Activated T-cell treated with anti-CD3 and anti-CD28 coated beads, Interleukin-2, amount 50 U/mL, for 24 hours (primary cell): ENCODE results near the gene KCTD13.

Source experiments
- DNase-seq: peaks from one replicate; pipeline ENCODE4 v3.0.0-alpha.2; 2020
- H3K27ac Mint-ChIP-seq: 2 replicates; pipeline ENCODE4 v1.8.0; 2020; ENCODE audit warnings: mild to moderate bottlenecking, mixed read lengths
- H3K27me3 Mint-ChIP-seq: 2 replicates; pipeline ENCODE4 v1.8.0; 2020; ENCODE audit warnings: mixed read lengths
- H3K36me3 Mint-ChIP-seq: 2 replicates; pipeline ENCODE4 v1.8.0; 2020; ENCODE audit warnings: low read depth, mixed read lengths
- H3K4me1 Mint-ChIP-seq: 2 replicates; pipeline ENCODE4 v1.8.0; 2020; ENCODE audit warnings: low read depth, mixed read lengths
- H3K4me3 Mint-ChIP-seq: 2 replicates; pipeline ENCODE4 v1.8.0; 2020; ENCODE audit warnings: mild to moderate bottlenecking, moderate library complexity, mixed read lengths
- H3K9me3 Mint-ChIP-seq: 2 replicates; pipeline ENCODE4 v1.8.0; 2020; ENCODE audit warnings: mixed read lengths

The KCTD13 gene, protein sequence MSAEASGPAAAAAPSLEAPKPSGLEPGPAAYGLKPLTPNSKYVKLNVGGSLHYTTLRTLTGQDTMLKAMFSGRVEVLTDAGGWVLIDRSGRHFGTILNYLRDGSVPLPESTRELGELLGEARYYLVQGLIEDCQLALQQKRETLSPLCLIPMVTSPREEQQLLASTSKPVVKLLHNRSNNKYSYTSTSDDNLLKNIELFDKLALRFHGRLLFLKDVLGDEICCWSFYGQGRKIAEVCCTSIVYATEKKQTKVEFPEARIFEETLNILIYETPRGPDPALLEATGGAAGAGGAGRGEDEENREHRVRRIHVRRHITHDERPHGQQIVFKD

DNA sequence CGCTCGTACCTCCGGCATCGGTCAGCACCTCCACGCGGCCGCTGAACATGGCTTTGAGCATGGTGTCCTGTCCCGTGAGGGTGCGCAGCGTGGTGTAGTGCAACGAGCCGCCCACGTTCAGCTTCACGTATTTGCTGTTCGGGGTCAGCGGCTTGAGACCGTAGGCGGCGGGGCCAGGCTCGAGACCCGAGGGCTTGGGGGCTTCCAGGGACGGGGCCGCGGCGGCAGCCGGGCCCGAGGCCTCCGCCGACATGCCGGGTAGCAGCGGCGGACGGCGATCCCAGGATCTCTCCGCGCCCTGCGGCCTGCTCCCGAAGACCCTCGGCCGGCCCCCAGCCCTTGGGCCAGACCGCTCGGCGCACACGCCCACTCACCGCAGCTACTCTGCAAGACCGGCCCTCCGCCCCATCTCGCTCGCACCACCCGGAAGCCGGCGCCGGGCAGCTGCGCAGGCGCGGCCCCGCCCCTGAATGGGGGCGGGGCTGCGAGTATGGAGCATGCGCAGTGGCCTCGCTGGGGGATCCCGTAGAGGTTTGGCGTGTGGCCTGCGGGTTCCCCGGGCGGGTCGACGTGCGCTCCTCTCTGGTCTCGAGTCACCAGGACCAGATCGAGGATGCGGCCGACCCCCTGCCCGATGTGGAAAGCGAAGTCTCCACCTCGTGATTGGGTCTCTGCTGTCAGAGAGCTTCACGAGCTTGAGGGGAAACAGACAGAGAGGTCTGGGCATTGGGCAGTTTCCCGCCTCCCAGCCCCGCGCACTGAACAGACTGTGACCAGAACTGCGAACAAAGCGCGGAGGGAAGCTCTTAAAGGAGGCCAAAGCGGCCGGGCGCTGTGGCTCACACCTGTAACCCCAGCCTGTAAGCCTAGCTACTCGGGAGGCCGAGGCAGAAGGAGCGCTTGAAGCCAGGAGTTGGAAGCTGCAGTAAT lies at the start of gene KCTD13:
Gene KCTD13 (minus strand): TSS at position 446 of the 930 bp plus-strand sequence. CDS start 193 bp downstream, at position 253.
- peak within 1 kb of the TSS; percentile 89 for H3K4me3 Mint-ChIP-seq
- peak within 1 kb of the TSS; percentile 97 for H3K27ac Mint-ChIP-seq
- peak; percentile 99 for DNase-seq
- no peaks in the 10 kb centered on the region for H3K27me3 Mint-ChIP-seq
- peaks cover 43% of the 10 kb centered on the region for H3K36me3 Mint-ChIP-seq
- H3K9me3 Mint-ChIP-seq: no peaks in the 10 kb centered on the region
- H3K4me1 Mint-ChIP-seq: peaks cover 37% of the 10 kb centered on the region

DNA sequence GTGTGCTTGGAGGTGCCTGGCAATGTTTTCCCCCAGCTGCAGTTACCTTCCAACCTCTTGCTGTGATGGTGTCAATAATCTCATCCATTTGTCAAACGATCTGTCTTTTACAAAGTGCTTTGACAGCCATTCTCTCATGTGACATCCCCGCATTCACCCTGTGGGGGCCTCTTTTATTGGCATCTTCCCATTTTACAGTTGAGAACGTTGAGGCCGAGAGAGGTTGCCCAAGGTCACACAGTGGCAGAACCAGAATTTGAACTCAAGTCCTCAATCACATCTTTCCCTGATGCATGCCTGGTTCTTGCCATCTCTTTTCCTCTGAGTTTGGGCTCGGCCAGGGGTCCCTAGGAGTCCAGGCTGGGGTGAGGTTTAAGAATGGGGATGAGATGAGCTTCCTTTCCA lies 49.1 kb upstream of the KCTD13 start:
- H3K36me3 Mint-ChIP-seq: peaks cover 67% of the 10 kb centered on the region
- H3K27me3 Mint-ChIP-seq: no peaks in the 10 kb centered on the region
- H3K4me3 Mint-ChIP-seq: peak overlapping the region; percentile 93
- H3K9me3 Mint-ChIP-seq: peaks cover 8% of the 10 kb centered on the region
- H3K27ac Mint-ChIP-seq: peak overlapping the region; percentile 95
- peaks cover 35% of the 10 kb centered on the region for H3K4me1 Mint-ChIP-seq
- DNase-seq: no peak

DNA sequence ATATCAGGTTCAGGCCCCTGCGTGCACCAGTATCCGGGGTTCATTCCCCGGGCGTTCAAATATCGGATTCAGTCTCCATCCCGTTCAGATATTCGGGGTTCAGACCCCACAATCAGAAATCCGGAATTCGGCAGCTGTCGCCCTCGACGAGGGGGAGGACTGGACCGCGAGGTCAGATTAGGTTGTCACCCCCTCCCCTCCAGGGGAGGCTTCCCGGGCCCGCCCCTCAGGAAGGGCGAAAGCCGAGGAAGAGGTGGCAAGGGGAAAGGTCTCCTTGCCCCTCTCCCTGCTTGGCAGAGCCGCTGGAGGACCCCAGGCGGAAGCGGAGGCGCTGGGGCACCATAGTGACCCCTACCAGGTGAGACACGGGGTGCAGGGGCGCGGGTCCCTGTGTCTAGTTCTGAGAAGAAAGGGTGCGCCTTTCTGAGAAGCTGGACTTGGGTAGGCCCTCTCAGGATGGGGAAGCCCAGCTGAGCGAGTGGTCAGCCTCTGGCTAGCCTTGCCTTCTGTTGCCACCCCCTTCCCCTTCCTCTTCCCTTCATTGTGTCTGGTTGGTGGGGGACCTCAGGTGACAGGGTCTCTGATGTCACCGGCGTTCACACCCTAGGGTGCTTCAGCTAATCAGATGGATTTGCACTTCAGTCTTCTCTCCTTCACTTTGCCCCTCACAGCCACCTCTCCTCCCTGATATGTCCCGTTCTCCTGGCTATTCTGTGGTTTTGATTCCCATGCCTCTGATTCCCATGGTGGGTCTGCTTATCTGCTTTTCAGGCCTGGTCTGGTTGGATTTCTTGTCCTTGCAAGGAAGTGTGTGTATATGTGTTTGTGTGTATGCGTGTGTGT lies 48.5 kb upstream of the KCTD13 start:
- Mint-ChIP-seq H3K9me3 (peaks cover 8% of the 10 kb centered on the region), H3K36me3 (peaks cover 66% of the 10 kb centered on the region), H3K4me1 (peaks cover 35% of the 10 kb centered on the region), H3K27ac (peak overlapping the region; percentile 95), H3K4me3 (peak overlapping the region; percentile 93), H3K27me3 (no peaks in the 10 kb centered on the region)
- DNase-seq: peak; percentile 42

DNA sequence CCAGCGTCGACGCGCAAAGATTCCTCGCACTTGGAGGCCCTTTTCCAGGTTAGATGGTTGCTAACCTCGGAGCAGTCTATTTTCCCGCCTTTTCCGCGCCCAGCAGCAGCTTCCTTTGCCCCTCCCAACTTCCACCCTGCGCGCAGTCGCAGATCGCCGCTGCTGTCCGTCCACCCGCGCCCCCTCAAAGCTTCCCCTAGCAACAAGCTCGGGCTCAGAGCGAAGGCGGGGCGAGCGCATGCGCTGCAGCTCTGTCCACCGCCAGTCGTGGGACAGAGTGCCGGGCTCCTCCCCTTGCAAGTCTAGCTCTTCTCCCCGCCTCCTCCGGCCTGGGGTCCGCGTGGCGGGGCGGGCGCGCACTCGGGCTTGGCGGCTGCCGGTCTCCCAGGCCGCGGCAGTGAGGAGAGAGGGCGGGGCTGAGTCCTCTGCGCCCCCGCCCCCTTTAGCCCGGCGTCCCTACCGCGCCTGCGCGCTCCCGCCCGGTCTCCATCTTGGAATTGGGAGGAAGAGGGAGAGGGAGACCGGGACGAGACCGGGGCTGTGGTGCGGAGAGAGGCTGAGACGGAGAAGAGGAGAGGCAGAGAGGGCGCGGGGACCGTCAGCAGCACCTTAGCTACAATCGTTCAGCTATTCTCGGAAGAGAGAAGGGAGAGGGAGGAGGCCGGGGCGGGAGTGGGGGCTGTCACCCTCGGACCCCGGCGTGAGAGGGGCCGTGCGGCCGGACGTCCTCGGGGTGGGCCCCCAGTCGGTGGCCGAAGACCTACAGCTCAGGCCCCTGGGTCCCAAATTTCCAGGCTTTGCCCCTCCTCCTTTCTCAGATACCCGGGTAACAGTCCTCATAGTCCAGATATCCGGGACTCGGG lies 47.6 kb upstream of the KCTD13 start, which contains the start of gene TAOK2:
Gene TAOK2 (plus strand): TSS at position 485 of the 863 bp plus-strand sequence. CDS start 3,905 bp downstream, outside the sequence.
- peak within 1 kb of the TSS; percentile 95 for H3K27ac Mint-ChIP-seq
- peaks cover 8% of the 10 kb centered on the region for H3K9me3 Mint-ChIP-seq
- no peaks in the 10 kb centered on the region for H3K27me3 Mint-ChIP-seq
- DNase-seq: peak; percentile 98
- H3K4me1 Mint-ChIP-seq: peaks cover 35% of the 10 kb centered on the region
- peaks cover 62% of the 10 kb centered on the region for H3K36me3 Mint-ChIP-seq
- peak within 1 kb of the TSS; percentile 93 for H3K4me3 Mint-ChIP-seq

DNA sequence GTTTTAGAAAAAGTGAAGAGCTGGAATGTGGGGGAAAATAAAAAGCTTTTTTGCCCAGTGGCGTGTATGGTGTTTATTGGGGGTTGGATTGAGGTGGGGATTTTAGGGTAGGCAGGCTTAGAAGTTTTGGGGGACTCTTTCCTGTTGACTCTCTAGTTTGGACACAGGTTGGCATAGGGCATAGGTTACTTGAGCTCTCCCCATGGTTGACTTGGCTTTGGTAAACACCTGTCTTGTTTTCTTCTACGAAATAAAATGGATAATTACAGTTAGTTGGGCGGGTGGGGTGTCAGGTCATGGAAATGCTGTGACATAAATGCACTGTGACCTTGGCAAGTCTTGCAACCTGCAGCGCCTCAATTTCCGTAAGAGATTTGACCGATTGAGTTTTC lies 47.0 kb upstream of the KCTD13 start:
- Mint-ChIP-seq H3K27ac (peak overlapping the region; percentile 88), H3K9me3 (peaks cover 8% of the 10 kb centered on the region), H3K4me1 (peaks cover 35% of the 10 kb centered on the region), H3K36me3 (peaks cover 62% of the 10 kb centered on the region), H3K27me3 (no peaks in the 10 kb centered on the region), H3K4me3 (no peak overlapping the region)
- DNase-seq: no peak

DNA sequence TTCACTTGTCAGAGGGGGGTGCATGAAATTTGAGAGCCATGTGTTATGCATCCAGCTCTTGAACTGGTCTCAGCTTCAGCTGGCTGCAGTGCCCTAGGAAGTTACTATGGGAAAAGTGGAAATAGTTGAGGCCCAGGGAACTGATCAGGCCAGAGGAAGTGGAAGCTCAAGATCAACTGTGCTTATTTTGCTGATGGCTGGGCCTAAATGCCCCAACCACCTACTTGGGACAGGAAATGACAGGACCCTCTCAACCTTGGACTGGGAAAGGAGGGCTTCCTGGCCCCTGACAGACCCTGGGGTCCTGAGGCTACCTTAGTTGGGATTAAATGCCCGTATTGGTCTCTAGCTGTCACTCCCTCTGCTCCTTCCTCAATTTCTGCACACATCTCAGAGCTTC lies 46.5 kb upstream of the KCTD13 start:
- Mint-ChIP-seq H3K36me3 (peaks cover 59% of the 10 kb centered on the region), H3K4me3 (no peak overlapping the region), H3K27ac (peak overlapping the region; percentile 88), H3K9me3 (peaks cover 8% of the 10 kb centered on the region), H3K4me1 (peaks cover 35% of the 10 kb centered on the region), H3K27me3 (no peaks in the 10 kb centered on the region)
- DNase-seq: no peak

DNA sequence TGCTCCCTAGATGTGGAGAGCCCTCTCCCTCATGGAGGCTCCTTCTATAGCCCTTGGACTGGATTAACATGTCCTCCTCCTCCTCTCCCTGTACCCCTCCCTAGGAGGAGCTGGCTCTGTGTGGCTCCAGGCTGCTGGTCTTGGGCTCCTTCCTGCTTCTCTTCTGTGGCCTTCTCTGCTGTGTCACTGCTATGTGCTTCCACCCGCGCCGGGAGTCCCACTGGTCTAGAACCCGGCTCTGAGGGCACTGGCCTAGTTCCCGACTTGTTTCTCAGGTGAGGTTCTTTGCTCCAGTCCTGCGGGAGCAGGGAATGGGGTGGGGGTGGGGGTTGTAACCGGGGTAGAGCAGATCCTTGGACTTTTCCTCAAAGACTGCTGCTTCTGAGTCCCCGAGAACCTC lies 45.3 kb upstream of the KCTD13 start:
- no peak for DNase-seq
- H3K4me3 Mint-ChIP-seq: no peak overlapping the region
- no peaks in the 10 kb centered on the region for H3K27me3 Mint-ChIP-seq
- peaks cover 24% of the 10 kb centered on the region for H3K4me1 Mint-ChIP-seq
- peaks cover 53% of the 10 kb centered on the region for H3K36me3 Mint-ChIP-seq
- H3K27ac Mint-ChIP-seq: no peak overlapping the region
- H3K9me3 Mint-ChIP-seq: peaks cover 8% of the 10 kb centered on the region

DNA sequence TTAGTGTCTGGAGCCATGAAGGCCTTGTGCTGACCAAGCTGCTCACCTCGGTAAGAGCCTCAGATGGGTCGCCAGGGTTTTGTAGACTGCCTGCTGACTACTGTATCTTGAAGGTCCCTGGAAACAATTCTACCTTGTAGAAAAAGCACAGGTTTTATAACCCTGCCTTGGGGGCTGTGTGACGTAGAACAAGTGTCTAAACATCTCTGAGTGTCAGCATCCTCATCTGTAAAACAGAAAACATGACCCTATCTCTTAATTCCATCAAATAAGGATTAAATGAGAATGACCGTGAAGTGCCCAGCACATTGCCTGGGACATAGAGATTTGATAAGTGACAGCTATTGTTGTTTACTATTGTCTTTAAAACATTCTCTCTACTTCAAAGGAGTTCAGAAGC lies 42.2 kb upstream of the KCTD13 start:
- peaks cover 6% of the 10 kb centered on the region for H3K9me3 Mint-ChIP-seq
- no peak for DNase-seq
- no peak overlapping the region for H3K27ac Mint-ChIP-seq
- no peaks in the 10 kb centered on the region for H3K27me3 Mint-ChIP-seq
- peaks cover 36% of the 10 kb centered on the region for H3K36me3 Mint-ChIP-seq
- peaks cover 11% of the 10 kb centered on the region for H3K4me1 Mint-ChIP-seq
- no peak overlapping the region for H3K4me3 Mint-ChIP-seq

DNA sequence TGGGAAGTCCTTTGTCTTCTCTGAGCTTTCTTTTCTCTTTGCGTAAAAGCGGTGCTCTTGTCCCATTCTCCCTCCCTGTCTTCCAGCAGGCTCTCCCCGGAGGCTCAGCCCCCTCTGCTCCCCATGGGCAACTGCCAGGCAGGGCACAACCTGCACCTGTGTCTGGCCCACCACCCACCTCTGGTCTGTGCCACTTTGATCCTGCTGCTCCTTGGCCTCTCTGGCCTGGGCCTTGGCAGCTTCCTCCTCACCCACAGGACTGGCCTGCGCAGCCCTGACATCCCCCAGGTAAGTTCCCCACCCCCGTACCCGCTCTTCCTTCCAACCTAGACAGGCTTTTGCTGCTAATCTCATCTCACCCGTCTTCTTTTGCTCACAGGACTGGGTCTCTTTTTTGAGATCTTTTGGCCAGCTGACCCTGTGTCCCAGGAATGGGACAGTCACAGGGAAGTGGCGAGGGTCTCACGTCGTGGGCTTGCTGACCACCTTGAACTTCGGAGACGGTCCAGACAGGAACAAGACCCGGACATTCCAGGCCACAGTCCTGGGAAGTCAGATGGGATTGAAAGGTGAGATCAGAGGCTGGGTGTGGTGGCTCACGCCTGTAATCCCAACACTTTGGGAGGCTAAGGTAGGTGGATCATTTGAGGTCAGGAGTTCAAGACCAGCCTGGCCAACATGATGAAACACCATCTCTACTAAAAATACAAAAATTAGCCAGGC lies 37.2 kb upstream of the KCTD13 start:
- Mint-ChIP-seq H3K4me1 (peaks cover 26% of the 10 kb centered on the region), H3K27ac (peak overlapping the region; percentile 93), H3K27me3 (no peaks in the 10 kb centered on the region), H3K36me3 (peaks cover 13% of the 10 kb centered on the region), H3K4me3 (peak overlapping the region; percentile 82), H3K9me3 (no peaks in the 10 kb centered on the region)
- DNase-seq: no peak

DNA sequence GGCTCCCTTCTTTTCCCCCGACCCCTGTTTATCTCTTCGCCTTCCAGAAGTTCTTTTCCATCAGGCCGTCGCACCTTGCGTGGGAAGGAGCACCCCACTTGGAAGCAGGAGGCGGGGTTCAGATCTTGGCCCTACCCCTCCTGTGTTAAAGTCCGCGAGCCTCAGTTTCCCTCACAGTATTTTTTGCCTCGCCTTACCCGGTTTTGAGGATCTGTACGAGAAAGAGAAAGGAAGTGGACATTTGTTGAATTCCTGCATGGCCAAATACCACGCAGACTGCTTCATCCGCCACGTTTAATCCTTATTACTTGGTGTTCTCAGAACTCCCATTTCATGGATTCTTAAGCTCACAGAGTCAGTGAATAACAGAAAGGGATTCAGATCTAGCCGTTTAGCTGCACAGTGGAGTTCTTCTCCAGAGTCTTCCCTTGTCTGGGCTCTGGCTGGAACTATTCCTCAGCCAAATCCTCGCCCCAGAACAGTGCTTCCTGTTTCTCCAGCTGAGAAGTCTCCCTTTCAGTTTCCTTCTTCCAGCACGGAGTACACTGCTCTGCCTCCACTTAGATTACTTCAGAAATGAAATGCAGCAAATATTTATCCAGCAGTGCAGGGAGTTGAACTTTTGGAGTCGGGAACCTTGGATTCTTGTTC lies 36.4 kb upstream of the KCTD13 start:
- H3K4me1 Mint-ChIP-seq: peaks cover 26% of the 10 kb centered on the region
- no peak for DNase-seq
- H3K36me3 Mint-ChIP-seq: peaks cover 9% of the 10 kb centered on the region
- peak overlapping the region; percentile 93 for H3K27ac Mint-ChIP-seq
- H3K4me3 Mint-ChIP-seq: peak overlapping the region; percentile 82
- H3K27me3 Mint-ChIP-seq: no peaks in the 10 kb centered on the region
- H3K9me3 Mint-ChIP-seq: no peaks in the 10 kb centered on the region

DNA sequence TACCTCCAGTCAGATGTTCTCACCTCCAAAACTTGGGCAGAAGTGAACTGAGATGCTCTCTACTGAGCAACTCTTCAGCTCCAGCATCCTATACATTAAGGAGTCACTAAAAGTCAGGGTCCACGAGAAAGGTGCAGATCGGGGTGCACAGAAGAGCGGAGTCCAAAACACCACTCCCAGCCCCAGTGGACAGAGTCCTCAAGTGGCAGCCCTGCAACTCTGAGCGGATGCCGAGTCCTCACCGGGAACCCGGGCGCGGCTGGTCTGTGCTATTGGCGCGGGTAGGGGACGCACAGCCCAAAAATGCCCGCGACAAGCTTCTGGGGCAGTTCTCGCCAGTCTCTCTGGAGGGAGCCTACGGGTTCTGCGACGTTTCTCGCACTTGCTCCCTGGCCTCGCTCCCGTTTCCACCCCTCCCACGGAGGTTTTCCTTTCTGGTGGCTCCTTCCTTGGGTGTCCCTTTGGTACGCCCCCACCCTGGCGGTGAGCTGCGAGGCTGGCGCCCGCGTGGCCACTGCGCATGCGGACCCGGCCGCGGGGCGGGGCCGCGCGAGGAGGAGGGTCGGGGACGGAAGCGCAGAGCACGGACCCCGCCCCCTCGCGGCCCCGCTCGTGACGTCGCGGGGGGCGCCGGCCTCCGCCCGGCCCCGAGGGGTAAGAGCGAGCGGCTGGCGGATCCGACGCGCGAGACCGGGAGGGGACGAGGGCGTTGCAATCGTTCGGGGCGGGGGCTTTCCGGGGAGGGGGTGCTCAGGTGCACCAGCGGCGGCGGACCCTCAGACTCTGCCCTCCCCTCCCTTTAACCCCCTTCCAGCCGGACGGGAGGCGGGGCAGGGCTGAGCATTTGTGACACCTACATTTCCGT lies 35.7 kb upstream of the KCTD13 start, which contains the start of gene TMEM219:
Gene TMEM219 (plus strand): TSS at position 601 of the 865 bp plus-strand sequence. CDS start 1,065 bp downstream, outside the sequence.
- H3K4me1 Mint-ChIP-seq: peaks cover 26% of the 10 kb centered on the region

DNA sequence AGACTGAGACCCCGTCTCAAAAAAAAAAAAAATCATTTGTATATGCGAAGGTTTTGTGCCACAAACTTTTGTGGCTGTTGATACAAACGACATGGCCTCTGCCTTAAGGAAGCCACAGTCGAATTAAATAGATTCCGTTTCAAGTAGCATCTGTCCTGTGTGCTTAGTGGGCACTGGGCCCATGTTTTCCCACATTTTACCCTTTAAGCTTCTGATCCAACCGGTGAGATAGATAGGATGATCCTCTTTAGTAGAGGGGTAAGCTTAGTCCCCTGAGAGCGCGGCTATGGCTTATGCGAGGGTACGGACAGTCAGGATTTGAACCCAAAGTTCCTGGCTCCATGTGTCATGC lies 35.1 kb upstream of the KCTD13 start:
- Mint-ChIP-seq H3K4me1 (peaks cover 25% of the 10 kb centered on the region), H3K9me3 (no peaks in the 10 kb centered on the region), H3K27me3 (no peaks in the 10 kb centered on the region), H3K27ac (peak overlapping the region; percentile 91), H3K4me3 (peak overlapping the region; percentile 82), H3K36me3 (peaks cover 8% of the 10 kb centered on the region)
- no peak for DNase-seq

More for the DNA sequence above, 35.7 kb upstream of the KCTD13 start, which contains the start of gene TMEM219:
- H3K4me3 Mint-ChIP-seq: peak within 1 kb of the TSS; percentile 82
- H3K27me3 Mint-ChIP-seq: no peaks in the 10 kb centered on the region
- peaks cover 9% of the 10 kb centered on the region for H3K36me3 Mint-ChIP-seq
- peak within 1 kb of the TSS; percentile 93 for H3K27ac Mint-ChIP-seq
- H3K9me3 Mint-ChIP-seq: no peaks in the 10 kb centered on the region
- DNase-seq: peak; percentile 98
